SK-N-MC (cell line): ENCODE data around the gene MAP3K5.

ENCODE experiments used
- DNase-seq: peaks from one replicate; pipeline ENCODE4 v3.0.0-alpha.2; 2011; ENCODE audit warnings: low read depth, low spot score
- H3K27ac ChIP-seq: fragments of 200-600 bp; sonication (generic); 2 replicates; pipeline ENCODE4 v1.5.1; 2016; ENCODE audit warnings: mixed run types
- H3K36me3 ChIP-seq: fragments of 200-600 bp; sonication (generic); 2 replicates; pipeline ENCODE4 v1.6.1; 2017; ENCODE audit warnings: antibody characterized with exemption, low read length, mixed read lengths; ENCODE audit not compliant: insufficient read depth
- H3K4me3 ChIP-seq: fragments of 200-600 bp; sonication (generic); 2 replicates; pipeline ENCODE4 v1.5.1; 2016
- H3K9ac ChIP-seq: fragments of 200-600 bp; sonication (generic); 2 replicates; pipeline ENCODE4 v1.8.0; 2017; ENCODE audit warnings: mixed run types, mixed read lengths; ENCODE audit not compliant: insufficient read length
- H3K9me3 ChIP-seq: fragments of 200-600 bp; sonication (generic); 2 replicates; pipeline ENCODE4 v1.6.1; 2017; ENCODE audit warnings: low read depth, mild to moderate bottlenecking, antibody characterized with exemption, low read length, moderate library complexity, mixed read lengths
- EZH2 ChIP-seq: fragments of 200-600 bp; sonication (generic); IDR thresholded peaks from one replicate; pipeline ENCODE4 v1.6.1; 2017; ENCODE audit warnings: antibody characterized with exemption
- FOXP2 ChIP-seq: optimal IDR thresholded peaks from 2 replicates; pipeline ENCODE3; 2011; ENCODE audit warnings: mild to moderate bottlenecking, moderate library complexity; ENCODE audit not compliant: insufficient read depth; ENCODE audit errors: extremely low read length, control extremely low read depth
- POLR2AphosphoS5 ChIP-seq: IDR thresholded peaks from 2 replicates; pipeline ENCODE4 v1.6.1; 2012; ENCODE audit warnings: mild to moderate bottlenecking, low read depth, low read length, borderline replicate concordance

MAP3K5 gene

DNA sequence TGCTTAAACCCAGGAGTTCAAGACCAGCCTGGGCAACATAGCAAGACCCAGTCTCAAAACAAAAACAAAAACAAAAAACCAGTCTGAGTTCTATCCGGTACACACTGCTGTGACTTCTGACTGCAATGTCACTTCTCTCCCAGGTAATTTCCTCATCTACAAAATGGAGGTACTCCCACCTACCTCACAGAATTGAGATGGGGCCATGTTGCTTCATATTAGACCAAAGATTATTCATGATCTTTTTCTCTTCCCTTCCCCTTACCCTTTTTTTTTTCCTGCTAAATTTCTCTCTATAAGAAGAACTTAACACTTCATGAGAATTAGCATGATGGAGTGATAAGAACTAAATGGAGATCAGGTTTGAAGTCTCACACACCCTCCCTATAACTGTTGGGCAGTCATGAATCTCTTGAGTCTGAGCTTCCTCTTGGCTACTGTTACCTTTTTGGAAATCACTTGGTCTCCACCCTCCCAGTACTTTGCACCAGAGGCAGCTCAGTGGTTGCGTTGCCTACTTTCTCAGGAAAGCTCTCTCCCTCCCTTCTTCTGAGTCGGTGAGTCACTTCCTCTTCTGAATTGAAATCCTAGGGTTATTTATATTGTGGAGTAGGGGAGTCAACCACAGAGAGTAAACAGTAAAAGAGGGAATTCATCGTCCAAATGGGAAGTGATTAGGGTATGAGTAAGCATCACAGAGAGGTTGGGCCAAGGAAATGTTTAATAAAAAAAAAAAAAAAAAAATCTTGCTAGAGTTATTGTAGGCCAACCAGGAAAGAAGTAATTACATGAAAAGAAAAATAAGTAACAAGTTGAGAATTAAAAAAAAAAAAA is 182.2 kb downstream of the MAP3K5 start:
- Histone ChIP-seq H3K4me3 (no peak overlapping the region), H3K27ac (no peak overlapping the region), H3K9ac (no peak overlapping the region), H3K36me3 (peaks cover 7% of the 10 kb centered on the region), H3K9me3 (no peaks in the 10 kb centered on the region)
- DNase-seq: peak; percentile 55
- TF ChIP-seq EZH2 (no peak), FOXP2 (no peak), POLR2AphosphoS5 (no peak)

GRCh38 chr6:136608991-136609390 is 183.3 kb downstream of the MAP3K5 start:
- Histone ChIP-seq H3K27ac (no peak overlapping the region), H3K36me3 (peaks cover 12% of the 10 kb centered on the region), H3K4me3 (no peak overlapping the region), H3K9ac (no peak overlapping the region), H3K9me3 (no peaks in the 10 kb centered on the region)
- no peak for DNase-seq
- no peak for TF ChIP-seq FOXP2
- no peak for TF ChIP-seq POLR2AphosphoS5
- no peak for TF ChIP-seq EZH2

DNA sequence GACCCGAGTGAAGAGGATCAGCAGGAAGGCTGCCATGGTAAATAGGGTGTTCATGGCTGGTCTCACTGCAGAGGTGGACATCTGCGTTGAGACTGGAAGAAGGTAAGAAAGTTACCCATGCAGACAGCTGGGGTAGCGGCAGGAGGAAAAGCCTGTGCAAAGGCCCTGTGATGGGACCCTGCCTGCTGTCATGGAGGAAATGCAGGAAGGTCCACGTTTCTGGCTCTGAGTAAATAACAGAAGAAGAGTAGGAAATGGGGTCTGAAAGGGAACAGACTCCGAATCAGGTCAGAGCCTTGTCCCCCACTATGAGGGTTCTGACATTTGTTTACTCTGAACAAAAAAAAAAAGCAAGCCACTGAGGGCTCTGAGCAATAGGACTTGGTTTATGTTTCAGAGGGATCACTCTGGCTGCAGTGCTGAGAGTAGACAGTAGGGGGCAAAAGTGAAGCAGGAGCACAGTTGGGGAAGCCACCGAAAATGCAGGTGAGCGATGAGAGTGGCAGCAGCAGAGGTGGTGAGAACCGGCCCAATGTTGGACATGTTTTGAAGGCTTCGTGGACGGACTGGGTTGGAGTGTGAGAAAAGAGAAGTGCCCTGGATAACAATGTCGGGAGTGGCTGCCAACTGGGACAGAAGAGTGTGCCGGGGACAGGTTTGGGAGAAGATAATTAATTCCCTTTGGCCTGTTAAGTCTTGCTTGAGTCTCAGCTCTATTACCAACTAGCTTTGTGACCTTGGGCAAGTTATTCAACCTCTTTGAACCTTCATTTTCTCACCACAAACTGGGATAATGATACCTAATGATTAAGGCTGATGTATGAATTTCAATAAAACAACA is 184.1 kb downstream of the MAP3K5 start:
- TF ChIP-seq POLR2AphosphoS5: no peak
- DNase-seq: peak; percentile 22
- no peak overlapping the region for H3K4me3 ChIP-seq
- H3K27ac ChIP-seq: no peak overlapping the region
- H3K9ac ChIP-seq: no peak overlapping the region
- no peaks in the 10 kb centered on the region for H3K9me3 ChIP-seq
- H3K36me3 ChIP-seq: peaks cover 12% of the 10 kb centered on the region

GRCh38 chr6:136607204-136607931 is 184.9 kb downstream of the MAP3K5 start:
- H3K9me3 ChIP-seq: no peaks in the 10 kb centered on the region
- H3K4me3 ChIP-seq: no peak overlapping the region
- TF ChIP-seq POLR2AphosphoS5 (no peak), FOXP2 (no peak), EZH2 (no peak)
- no peak for DNase-seq
- no peak overlapping the region for H3K9ac ChIP-seq
- H3K27ac ChIP-seq: no peak overlapping the region
- H3K36me3 ChIP-seq: peaks cover 12% of the 10 kb centered on the region

DNA sequence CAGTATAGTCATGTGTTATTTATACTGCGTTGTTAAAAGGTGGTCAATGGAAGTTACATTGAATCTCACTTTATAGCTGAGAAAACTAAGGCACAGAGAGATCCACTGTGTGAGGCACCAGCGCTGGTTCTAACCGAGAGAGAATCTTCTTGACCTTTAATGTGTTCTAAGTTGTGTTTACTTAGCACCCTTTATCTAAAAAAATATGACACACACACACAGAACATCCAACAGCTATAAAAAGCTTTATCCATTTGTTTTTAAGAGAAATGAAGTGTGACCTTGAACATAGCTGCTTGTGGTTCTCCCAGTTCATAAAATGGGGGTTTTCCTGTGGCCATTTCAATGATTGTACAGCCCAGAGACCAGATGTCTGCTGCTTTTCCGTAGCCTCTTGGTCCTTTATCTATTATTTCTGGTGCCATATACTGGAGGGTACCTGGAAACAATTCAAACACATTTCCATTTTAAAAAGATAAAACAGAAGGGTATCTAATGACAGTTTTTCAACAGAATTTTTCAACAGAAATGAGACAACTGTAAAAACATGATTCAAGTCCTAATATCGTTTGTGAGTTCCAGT is 187.3 kb downstream of the MAP3K5 start:
- TF ChIP-seq EZH2: no peak
- no peak overlapping the region for H3K27ac ChIP-seq
- no peak overlapping the region for H3K9ac ChIP-seq
- no peaks in the 10 kb centered on the region for H3K9me3 ChIP-seq
- H3K36me3 ChIP-seq: peaks cover 19% of the 10 kb centered on the region
- H3K4me3 ChIP-seq: no peak overlapping the region
- no peak for DNase-seq

- Histone ChIP-seq H3K9ac (no peak overlapping the region), H3K27ac (no peak overlapping the region)
Observed at GRCh38 chr6:136604328-136604825, 187.9 kb downstream of the MAP3K5 start.

DNA sequence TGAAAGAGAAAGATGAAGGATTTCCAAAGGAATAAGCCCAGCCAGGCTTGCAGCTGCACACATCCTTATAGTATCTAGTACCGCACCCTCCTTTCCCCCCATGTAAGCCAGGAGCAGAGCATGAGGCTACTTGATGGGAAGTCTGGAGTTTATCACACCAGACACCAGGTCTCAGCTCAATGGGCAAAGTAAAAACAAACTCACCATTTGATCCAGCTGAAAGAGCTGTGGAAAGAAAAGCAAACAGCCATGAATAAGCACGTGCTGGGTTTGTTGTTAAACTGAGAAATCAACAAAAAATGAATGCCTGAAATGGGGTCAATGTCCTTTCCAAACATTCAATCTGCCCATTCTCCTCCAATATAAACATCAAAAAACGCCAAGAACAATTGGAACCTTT is 191.5 kb downstream of the MAP3K5 start:
- TF ChIP-seq POLR2AphosphoS5: no peak
- TF ChIP-seq EZH2: no peak
- TF ChIP-seq FOXP2: no peak
- DNase-seq: no peak
- H3K36me3 ChIP-seq: peaks cover 18% of the 10 kb centered on the region

More at GRCh38 chr6:136604328-136604825, 187.9 kb downstream of the MAP3K5 start:
- H3K9me3 ChIP-seq: no peaks in the 10 kb centered on the region
- peaks cover 19% of the 10 kb centered on the region for H3K36me3 ChIP-seq
- no peak for DNase-seq
- H3K4me3 ChIP-seq: no peak overlapping the region
- TF ChIP-seq EZH2 (no peak), FOXP2 (no peak), POLR2AphosphoS5 (no peak)

GRCh38 chr6:136599329-136600011 is 192.8 kb downstream of the MAP3K5 start:
- Histone ChIP-seq H3K36me3 (peaks cover 11% of the 10 kb centered on the region), H3K9me3 (no peaks in the 10 kb centered on the region), H3K4me3 (no peak overlapping the region), H3K9ac (no peak overlapping the region), H3K27ac (no peak overlapping the region)
- no peak for DNase-seq
- TF ChIP-seq POLR2AphosphoS5: no peak
- no peak for TF ChIP-seq EZH2
- TF ChIP-seq FOXP2: no peak

More for the DNA sequence above, 191.5 kb downstream of the MAP3K5 start:
- Histone ChIP-seq H3K27ac (no peak overlapping the region), H3K9ac (no peak overlapping the region), H3K4me3 (no peak overlapping the region), H3K9me3 (no peaks in the 10 kb centered on the region)
